T-helper 2 cell treated with Interferon-gamma antibody and Interleukin-4, amounts not matched to agents 100 ng/mL and 5 ng/mL, for 36 hours (primary cell): ENCODE data around the gene PLEK. TPM values are rescaled to one million over a fixed set of nuclear protein-coding genes. Genes with fewer than 3 reads are reported as not detected.

Experiments used
- intact Hi-C: fragments of 100-400 bp; cut with micrococcal nuclease; formaldehyde crosslinking; loops from one replicate; pipeline ENCODE4 v1.15.1; 2023
- total RNA-seq: library from RNA; stranded (reverse); gene quantifications from 2 replicates; pipeline ENCODE4 v1.2.3, GENCODE V29; 2022

The PLEK gene
- total RNA-seq, 1 donor from 2014 or later, result 1.1 TPM

DNA sequence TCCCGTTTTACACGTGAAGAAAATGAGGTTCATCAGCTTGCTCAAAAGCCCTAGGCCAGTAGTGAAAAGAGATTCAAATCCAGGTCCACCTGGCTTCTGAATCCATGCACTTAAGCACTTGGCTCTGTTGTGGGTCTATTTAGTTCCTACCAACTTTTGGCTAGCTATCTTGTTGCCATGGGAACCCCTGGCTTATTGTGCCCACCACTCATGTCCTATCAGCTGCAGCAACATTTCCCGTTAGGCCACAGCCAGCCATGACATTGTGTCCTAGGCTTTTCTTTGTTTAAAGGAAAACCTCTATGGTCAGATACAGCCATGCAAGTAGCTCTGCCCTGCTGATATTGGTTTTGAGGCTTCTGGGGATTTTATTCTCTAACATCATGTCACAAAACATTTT, 49.8 kb downstream of the PLEK start:
- intact Hi-C loops, result no loop called here

DNA sequence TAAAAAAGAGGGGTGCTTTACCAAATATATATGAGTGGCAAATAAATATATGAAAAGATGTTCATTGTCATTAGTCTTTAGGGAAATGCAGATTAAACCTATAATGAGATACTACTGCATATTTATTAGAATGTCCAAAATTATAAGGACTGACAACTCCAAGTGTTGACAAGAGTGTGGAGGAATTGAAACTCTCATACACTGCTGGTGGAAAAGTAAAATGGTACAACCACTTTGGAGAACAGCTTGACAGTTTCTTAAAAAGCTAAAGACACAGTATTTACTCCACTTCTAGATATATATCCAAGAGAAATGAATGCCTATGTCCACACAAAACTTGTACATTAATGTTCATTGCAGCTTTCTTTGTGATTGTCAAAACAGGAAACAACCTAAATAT, 50.4 kb downstream of the PLEK start:
- intact Hi-C loops, result no loop called here

DNA sequence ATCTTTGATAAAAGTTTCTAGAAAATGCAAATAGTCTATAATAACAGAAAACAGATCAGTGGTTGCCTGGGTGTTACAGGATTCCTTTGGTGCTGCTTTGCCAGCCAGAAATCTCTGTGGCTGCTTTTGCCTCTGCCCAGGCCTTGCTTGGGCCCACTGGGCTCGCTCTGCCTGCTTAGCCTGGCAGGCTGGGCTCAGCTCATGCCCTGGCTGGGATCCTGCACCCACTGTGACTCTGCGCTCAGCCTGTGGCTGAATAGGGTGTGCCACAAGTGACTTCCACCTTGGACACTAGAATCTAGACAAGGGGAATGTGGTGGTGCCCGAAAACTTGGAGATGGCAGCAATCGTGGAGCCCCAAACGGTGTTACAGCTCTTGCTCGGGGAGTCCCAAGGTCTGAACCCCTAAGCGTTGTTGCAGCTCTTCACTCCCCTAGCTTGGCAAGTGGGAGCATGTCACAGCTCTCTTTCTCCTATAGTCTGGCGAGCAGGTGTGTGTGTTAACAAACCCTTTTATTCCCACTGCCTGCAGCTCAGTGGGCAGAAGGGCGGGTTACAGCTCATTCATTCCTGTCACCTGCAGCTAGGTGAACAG, 51.1 kb downstream of the PLEK start:
- intact Hi-C loops, result no loop called here

DNA sequence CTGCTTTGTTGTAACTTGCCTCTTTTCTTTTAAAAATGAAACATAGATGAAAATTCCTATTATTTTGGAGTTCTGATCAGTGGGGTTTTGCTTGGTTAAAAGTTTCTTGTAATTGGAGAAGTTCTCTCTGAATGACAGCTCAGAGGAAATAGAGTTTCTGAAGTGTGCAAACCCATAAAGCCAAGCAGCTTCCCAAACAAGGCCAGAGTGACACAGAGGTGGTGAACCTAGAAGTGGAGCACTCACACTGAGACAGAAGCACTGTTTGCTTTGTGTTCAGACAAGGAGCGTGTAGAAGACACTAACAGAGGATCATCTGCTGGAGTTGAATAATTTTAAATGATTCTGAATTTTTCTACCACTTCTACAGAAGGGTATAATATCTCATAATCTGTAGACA, 52.8 kb downstream of the PLEK start:
- intact Hi-C loops, result no loop called here

DNA sequence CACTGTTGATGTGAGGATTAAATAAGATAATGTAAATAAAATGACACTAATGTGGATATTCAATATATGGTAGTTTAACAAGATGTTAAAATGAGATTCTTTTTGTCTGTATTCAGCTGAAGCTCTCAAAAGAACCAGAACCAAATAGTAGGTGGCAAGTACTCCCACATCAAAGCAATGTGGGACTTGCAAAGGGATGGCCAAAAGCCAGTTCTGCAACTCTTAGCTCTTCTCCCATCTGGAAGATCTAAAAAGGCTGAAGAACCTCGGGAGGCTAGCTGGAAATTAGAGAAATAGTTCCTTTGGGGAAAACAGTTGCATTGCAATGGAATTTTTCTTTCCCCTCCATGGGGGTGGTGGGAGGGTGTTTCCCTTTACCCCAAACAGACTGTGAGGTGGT, 53.3 kb downstream of the PLEK start:
- intact Hi-C loops, result no loop called here

DNA sequence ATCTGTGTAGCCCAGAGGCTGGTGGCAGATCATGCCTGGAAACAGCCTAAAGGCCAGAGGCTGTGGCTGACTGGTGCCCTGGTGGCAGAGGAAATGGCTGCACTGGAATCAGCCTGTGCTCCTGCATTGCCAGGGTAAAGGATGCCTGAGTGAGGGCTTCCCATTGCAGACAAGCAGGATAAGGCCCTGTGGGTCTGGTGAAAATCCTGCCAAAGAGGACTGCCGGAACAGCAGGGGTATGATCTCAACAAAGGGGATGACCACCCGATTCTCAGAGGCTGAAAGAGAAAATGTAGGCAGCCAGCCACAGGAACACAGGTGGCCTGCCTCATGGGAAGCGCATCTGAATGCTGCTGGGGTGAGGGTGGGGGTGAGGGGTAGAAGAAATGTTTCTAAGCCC, 53.8 kb downstream of the PLEK start:
- intact Hi-C loops, result no loop called here

DNA sequence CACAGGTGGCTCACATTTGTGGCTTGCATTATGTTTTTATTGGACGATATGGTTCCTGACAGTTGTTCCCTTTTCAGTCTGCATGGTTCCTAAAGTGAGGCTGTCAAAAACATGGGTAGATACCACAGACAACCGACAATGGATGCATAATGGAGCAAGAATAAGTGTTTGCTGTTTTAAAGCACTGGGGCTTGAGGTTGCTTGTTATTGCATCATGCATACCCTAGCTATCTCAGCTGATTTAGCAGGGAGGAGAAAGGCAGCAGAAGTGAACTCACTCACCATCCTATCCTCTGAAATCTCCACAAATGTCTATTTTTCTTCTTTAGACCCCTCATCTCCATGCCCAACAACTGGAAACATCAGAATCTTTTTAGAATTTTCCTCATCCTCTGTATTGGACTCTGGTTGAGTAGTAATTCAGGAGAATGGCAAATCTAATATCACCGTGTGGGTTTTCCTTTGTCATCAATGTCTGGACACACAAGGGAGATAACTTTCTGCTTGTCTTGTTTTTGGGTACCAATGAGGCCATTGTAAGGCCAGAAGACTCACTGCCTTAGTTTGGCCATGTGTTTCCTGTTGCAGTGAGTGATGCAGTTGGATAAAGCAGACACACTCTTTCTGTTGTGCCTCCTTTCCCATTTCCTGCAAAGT, 55.3 kb downstream of the PLEK start:
- intact Hi-C loops, result no loop called here

DNA sequence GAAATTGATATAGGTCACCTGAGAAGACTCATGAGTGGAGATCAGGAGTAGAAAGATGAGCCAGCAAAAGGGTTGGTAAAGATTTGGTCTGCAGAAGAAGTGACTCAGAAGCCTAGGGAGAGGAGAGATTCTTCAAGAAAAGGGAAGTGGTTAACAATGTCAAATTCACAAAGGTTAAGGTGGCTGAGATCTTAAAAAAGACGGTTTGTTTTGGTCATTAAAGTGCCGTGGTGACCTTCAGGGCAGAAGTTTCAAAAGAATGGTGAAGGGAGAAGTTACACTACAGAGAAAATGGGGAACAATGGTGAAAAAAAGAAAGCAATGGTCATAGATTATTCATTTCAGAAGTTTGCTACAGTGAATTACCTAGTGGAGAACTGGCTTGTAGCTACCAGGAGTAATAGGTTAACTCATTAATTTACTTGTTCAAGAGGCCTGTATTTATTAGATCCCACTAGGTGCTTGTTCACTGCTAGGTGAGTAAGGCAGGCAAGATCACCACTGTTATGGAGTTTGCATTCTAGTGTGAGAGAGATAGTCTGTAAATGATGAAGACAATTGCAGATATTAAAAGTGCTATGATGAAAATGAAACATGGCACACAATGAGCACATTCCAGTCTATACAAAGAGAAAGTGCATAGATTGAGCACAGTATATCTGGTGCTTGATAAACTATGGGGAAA, 59.0 kb downstream of the PLEK start:
- intact Hi-C loops, result no loop called here

DNA sequence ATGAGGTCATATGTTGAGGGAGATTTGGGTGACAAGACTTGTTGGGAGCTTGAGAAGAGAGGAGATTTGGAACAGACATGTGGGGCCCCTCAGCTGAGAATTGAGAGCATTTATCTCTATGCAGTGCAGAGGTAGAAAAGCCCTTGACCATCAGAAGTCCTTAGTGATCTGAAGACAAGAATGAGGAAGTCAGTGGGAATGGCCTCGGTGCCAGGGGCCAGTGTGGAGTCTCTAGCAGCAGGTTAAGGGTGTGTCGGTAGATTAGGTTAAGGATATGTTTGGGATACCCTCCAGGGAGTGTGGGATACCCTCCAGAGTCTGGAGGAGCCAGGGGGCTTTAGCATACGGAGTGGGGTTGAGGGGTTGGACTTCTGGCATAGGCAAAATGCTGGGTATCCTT, 60.4 kb downstream of the PLEK start:
- intact Hi-C loops, result no loop called here

DNA sequence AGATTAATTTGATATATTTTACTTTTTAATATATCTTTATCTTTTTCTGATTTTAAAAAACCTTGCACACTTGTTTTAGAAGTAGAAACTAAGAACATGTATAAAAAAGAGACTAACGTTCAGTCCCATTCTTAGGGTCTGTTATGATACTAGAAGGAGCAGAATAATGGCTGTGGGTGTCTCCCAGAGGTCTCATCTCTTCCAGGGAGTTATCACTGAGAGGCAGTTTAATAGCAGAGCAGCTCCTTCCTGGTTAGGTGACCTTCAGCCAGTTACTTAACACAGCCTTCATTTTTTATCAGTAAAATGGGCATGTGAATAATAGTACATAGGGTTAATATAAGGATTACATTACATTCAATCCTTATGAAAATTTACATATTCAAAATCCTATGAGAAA, 61.4 kb downstream of the PLEK start:
- intact Hi-C loops, result no loop called here

DNA sequence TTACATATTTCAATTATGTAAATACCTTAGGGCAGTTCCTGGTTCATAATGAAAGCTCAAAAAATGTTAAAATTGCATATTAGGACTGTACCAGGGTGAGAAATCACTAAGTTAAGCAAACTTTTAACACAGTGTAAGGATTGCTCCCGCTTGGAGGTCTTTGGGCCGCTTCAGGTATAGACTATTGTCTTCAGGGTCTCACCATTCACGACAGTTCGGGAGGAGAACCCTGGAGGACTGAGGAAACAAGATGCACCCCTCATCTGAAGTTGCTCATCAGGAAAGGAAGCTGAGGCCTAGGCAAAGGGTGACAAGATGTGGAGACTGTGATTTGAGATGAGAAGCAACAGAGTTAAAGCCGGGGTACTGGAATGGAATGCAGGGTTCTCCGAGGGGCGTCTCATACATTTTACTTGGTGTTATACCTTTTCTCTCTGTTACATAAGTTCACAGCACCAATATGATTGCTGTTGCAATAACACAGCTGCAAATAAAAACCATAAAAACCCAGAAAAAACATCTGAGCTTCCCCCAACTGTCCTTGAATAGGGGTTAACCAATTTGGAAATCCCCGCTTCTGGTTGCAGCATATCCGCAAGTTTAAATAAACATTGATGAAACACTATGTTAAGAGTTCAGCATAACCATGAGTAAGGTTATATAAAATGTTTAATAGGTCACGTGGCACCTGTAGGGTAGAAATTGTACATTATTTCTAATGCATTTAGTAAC, 61.9 kb downstream of the PLEK start:
- intact Hi-C loops, result no loop called here

DNA sequence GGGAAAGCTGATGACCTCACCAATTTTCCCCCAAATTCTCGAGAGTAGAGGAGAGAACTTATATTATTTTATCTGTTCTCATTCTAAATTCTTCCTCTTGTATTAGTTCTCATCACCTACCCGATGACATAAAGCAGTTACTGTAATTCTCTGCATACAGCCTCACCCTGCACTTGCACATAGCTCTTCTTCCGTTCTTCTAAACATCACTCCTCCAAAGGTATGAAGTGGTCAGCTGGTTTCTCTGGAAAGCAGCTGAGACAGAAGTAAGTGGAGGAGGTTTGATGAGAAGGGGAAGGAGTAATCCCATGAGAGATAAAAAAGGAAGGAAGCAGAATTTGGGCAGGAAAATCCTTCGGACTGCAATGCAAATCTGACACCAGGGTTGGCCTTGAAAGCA, 63.0 kb downstream of the PLEK start:
- intact Hi-C loops, result no loop called here

DNA sequence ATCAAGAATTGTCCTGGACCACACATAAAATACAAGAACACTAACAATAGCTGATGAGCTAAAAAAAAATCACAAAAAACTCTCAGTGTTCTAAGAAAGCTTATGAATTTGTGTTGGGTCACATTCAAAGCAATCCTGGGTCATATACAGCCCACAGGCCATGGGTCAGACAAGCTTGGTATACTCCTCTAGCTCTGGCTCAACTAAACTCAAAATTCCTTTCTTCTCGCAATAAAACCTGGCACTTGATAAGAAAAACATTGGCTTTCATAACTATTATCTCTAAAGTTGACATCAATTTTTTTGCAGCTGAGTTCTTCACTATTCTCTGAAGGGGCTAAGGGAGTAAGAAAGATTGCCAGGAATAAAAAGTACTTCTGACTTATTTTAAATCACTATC, 63.7 kb downstream of the PLEK start:
- intact Hi-C loops, result no loop called here

DNA sequence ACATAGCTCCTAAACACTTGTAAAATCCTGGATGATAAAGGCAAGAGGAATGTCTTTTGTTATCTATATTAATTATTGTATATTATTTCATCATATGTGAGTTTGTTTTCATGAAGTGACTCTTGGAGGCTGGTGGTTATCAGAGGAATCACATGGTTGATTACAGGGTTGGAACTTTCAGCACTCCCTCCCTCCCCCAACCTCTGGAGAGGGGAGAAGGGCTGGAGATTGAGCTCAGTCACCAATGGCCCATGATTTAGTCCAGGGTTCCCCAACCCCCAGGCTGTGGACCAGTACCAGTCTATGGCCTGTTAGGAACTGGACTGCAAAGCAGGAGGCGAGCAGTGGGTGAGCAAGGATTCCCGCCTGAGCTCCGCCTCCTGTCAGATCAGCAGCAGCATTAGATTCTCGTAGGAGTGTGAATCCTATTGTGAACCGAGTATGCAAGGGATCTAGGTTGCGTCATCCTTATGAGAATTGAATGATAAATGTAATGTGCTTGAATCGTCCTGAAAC, 64.3 kb downstream of the PLEK start:
- intact Hi-C loops, result no loop called here

DNA sequence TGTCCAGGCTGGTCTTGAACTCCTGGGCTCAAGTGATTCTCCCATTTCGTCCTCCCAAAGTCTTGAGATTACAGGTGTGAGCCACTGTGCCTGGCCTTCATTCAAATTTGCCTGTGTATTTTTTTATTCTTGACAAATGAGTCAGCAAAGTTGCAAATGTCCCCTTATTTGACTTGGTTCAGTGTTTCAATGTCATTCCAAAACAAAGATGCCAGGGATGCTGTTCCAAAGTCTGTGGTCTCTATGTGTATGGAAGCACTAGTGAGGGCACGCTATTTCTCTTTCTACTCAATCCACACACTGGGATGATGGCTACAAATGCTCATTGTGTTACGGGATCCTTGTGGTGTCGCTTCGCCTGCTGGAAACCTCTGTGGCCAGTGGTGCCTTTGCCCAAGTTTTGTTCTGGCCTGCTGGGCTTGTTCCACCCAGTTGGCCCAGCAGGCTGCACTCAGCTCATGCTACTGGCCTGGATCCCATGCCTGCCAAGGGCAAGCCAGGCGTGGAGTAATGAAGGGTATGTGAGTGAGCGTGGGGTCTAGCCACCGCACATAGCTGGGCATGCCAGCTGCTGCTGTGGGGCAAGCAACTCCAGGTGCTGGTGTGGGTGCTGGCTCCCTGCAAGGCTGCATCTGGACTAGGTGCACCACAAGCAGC, 66.4 kb downstream of the PLEK start:
- intact Hi-C loops, result no loop called here

DNA sequence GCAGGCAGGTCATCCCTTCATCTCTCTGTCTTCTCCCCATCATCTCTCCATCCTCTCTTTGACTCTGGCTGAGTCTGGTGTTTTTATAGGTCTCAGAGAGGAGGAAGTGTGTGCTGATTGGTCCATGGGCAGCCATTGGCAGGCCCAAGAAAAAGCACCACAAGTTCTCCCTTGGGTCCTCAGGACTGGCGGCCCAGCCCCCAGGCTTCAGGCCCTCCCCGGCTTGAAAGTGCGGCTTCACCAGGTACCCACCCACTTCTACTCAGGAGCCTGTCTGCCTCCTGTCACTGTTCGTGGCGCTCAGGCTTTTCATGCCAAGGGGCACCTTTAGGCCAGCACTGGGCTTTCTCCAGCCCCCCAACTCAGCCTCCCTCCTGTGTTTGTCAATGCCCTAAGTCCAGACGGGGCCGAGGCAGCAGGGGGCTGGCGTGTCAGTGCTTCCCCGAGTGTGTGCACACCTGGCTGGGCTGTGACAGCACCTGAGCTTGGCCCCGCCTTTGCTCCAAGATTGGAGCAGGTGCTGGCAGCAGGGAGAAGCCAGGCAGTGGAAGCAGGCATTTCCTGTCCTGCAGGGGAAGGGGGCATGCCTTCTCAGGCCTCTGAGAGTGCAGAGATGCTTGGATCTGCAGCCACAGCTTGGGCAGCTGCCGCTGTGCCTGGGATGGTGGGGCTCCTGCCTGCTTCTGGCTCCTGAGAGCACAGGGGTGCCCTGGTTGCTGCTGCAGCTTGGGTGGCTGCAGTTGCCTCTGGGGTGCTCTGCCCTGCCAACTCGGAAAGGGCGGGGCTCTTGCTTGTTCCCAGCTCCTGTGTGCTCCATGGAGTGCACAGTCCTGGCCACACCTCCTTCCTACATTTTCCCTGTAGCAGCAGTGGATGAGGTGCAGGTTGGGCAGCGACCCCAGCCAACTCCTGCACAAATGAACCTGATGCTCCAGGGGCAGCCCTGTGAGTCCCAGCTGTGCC, 67.9 kb downstream of the PLEK start:
- intact Hi-C loops, result no loop called here

DNA sequence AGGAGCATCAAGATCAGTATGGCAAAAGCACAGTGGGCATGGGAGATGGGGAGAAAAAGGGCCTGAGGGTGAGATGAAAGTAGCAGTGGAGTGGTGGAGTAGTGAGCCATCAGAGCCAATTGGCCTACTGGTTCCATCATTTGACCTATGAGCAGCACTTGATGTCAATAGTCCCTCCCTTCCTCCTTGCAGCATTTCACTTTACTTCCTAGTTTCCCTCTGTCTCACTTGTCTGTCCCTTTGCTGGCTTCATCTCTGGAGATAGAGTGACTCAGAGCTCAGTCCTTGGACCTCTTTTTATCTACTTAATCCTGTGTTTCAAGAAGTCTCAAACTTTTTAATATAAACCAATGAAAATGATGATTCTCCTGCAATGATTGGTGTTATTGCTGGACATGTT, 69.9 kb downstream of the PLEK start:
- intact Hi-C loops, result no loop called here

DNA sequence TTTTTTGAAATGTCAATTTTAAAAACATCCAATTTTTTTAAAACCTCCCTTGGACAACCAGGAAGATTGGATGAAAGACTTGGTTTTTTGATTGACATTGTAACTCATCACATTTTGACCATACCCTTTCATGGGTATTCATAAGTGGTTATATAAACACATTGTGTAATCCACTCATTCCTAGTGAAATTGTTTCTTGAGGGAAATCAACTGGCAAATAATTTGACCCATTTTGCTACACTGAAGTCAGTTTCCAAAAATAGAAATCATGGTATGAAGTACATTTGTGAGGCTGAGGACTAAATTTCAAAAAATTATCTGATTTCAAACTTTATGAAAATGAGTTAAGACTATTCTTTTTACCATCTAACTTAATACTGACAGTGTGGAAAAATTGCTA, 70.5 kb downstream of the PLEK start:
- intact Hi-C loops, result no loop called here

DNA sequence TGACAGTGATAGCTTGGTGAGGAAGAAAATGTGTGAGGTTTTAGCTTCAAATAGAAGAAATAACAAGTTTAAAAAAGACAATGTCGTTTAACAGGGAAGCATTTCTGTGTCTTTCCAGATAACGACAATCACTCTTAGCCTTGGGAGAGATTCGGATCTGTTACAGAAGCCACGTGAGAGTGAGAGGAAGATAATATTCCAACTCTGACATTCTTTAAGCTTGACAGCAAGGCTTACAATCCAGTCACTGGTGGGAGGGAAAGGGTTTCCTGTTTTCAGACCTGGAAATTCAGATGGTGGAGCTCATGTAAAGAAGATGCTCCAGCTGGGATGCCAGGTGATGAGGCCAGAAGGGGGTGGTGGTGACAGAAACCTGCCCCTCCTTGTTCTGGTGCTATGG, 71.2 kb downstream of the PLEK start:
- intact Hi-C loops, result no loop called here
